Measurements from ENCODE around the gene CCDC86. TPM values are rescaled to one million over a fixed set of nuclear protein-coding genes. Genes with fewer than 3 reads are reported as not detected.

Gene CCDC86
- polyA plus RNA-seq, 1 of the 3 experiments (the other 2 are of a cell fraction): 34.7 TPM

DNA sequence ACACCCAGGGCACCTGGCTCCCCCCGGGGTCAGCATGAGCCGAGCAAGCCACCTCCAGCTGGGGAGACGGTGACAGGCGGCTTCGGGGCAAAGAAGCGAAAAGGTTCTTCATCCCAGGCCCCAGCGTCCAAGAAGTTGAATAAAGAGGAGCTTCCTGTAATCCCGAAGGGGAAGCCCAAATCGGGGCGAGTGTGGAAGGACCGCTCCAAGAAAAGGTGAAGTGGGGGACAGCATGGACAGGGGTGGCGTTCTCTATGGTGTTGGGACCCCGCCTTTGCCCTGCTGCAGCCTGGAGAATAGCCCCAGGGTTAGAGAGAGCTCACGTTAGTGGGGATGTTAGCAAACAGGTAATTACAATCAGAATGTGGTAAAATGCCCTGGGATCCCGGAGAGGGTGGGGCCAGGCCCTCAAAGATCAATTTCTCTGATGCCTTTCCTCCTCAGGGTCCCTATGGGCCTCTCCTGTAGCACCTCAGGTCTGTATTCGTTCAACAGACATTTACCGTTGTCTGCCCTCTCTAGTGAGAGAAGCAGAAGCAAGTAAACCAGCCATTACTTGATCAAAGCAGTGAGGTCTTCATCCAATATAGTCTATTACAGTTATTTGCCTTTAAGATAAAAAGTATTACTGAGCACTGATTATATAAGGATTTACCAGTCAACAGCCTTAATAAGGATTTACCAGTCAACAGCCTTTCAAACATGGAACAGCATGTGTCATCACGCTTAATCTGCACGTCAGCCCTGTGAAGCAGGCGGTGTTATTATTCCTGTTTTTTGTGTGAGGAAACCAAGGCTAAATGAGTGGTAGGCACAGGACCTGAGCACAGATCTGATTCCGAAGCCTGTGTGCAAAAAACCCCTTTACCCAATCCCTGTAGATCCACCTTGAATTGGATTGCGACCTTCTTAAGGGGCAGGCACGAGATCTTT is 1.0 kb downstream of the CCDC86 start:
- H3K9me3 ChIP-seq: no peaks in the 10 kb centered on the region
- H4K20me1 ChIP-seq (ENCODE audit: insufficient read depth): no peaks in the 10 kb centered on the region; the same call in 1 of the 2 replicates
- H2AFZ ChIP-seq (ENCODE audit: low read depth): peak overlapping the region; percentile 94
- WGBS (ENCODE audit: low lambda C conversion rate): 6% methylated on average over 20 of the region's 23 CpGs
- no peaks in the 10 kb centered on the region for H3K27me3 ChIP-seq (ENCODE audit: insufficient read depth)
- peak overlapping the region; percentile 84 for H3K9ac ChIP-seq
- H3K27ac ChIP-seq (ENCODE audit: low read depth in 2 of 2, low read length in 1 of 2): no peak overlapping the region; a peak in 1 of 4 replicates
- no peaks in the 10 kb centered on the region for H3K9me2 ChIP-seq
- peaks cover 44% of the 10 kb centered on the region for H3K79me2 ChIP-seq (ENCODE audit: insufficient read depth)
- no peaks in the 10 kb centered on the region for H3F3A ChIP-seq (replicated peaks; ENCODE audit: insufficient read depth)
- ChIA-PET POLR2A (interaction anchor here (0.8 kb wide), 1 partner anchor 10 kb away, joined by 3 read pairs; no protein-coding TSS in a partner anchor), CTCF (interaction anchor here (1.1 to 23.7 kb wide), 4 partner anchors 12 to 53 kb away, joined by 4 to 550 read pairs (median 14); partner anchors contain the start of gene PRPF19)
- peak overlapping the region; percentile 89 for H3K4me2 ChIP-seq
- H3K36me3 ChIP-seq (replicated peaks in 1 of 2; ENCODE audit: control insufficient read depth in 1 of 2, insufficient read depth in 2 of 2, low read length in 1 of 2): peaks cover 0 to 4% of the 10 kb centered on the region in 2 experiments
- peak overlapping the region; percentile 85 to 98 for H3K4me3 ChIP-seq (ENCODE audit: low read depth in 2 of 2, low read length in 1 of 2)
- DNase-seq: no peak
- H3K4me1 ChIP-seq (ENCODE audit: control insufficient read depth in 1 of 2, insufficient read depth in 2 of 2, low read depth in 1 of 2, low read length in 1 of 2): peaks cover 0 to 34% of the 10 kb centered on the region in 2 experiments; a peak in 3 of 4 replicates
- TF ChIP-seq, protein P1, sequence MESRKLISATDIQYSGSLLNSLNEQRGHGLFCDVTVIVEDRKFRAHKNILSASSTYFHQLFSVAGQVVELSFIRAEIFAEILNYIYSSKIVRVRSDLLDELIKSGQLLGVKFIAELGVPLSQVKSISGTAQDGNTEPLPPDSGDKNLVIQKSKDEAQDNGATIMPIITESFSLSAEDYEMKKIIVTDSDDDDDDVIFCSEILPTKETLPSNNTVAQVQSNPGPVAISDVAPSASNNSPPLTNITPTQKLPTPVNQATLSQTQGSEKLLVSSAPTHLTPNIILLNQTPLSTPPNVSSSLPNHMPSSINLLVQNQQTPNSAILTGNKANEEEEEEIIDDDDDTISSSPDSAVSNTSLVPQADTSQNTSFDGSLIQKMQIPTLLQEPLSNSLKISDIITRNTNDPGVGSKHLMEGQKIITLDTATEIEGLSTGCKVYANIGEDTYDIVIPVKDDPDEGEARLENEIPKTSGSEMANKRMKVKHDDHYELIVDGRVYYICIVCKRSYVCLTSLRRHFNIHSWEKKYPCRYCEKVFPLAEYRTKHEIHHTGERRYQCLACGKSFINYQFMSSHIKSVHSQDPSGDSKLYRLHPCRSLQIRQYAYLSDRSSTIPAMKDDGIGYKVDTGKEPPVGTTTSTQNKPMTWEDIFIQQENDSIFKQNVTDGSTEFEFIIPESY (IDR thresholded peaks at IDR 0.05; ENCODE audit: borderline replicate concordance, low read depth): no peak
- no peak for TF ChIP-seq SMC3 (IDR thresholded peaks at IDR 0.05; ENCODE audit: low read depth, low read length)
- TF ChIP-seq, protein P2, sequence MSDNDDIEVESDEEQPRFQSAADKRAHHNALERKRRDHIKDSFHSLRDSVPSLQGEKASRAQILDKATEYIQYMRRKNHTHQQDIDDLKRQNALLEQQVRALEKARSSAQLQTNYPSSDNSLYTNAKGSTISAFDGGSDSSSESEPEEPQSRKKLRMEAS (IDR thresholded peaks at IDR 0.05; ENCODE audit: low read depth): no peak
- TF ChIP-seq TAF1 (IDR thresholded peaks at IDR 0.05; ENCODE audit: borderline replicate concordance, low read depth, low read length): no peak
- no peak for TF ChIP-seq ELF1 (IDR thresholded peaks at IDR 0.05)
- TF ChIP-seq CHD2 (IDR thresholded peaks at IDR 0.05; ENCODE audit: low read length, partially characterized antibody): no peak
- no peak for TF ChIP-seq TCF12 (IDR thresholded peaks at IDR 0.05)
- TF ChIP-seq, protein P3, sequence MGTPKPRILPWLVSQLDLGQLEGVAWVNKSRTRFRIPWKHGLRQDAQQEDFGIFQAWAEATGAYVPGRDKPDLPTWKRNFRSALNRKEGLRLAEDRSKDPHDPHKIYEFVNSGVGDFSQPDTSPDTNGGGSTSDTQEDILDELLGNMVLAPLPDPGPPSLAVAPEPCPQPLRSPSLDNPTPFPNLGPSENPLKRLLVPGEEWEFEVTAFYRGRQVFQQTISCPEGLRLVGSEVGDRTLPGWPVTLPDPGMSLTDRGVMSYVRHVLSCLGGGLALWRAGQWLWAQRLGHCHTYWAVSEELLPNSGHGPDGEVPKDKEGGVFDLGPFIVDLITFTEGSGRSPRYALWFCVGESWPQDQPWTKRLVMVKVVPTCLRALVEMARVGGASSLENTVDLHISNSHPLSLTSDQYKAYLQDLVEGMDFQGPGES (IDR thresholded peaks at IDR 0.05; ENCODE audit: low read depth, low read length): no peak
- TF ChIP-seq, protein P4, sequence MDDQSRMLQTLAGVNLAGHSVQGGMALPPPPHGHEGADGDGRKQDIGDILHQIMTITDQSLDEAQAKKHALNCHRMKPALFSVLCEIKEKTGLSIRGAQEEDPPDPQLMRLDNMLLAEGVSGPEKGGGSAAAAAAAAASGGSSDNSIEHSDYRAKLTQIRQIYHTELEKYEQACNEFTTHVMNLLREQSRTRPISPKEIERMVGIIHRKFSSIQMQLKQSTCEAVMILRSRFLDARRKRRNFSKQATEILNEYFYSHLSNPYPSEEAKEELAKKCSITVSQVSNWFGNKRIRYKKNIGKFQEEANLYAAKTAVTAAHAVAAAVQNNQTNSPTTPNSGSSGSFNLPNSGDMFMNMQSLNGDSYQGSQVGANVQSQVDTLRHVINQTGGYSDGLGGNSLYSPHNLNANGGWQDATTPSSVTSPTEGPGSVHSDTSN (IDR thresholded peaks at IDR 0.05): no peak
- TF ChIP-seq YY1 (IDR thresholded peaks at IDR 0.05; ENCODE audit: low read depth): no peak
- TF ChIP-seq JUND (IDR thresholded peaks at IDR 0.05): no peak
- TF ChIP-seq FOXM1 (IDR thresholded peaks at IDR 0.05; ENCODE audit: low read depth): no peak
- no peak for TF ChIP-seq GATA2 (CRISPR knock-in tag; IDR thresholded peaks at IDR 0.05)
- no peak for TF ChIP-seq RXRA (IDR thresholded peaks at IDR 0.05; ENCODE audit: borderline replicate concordance, low read depth)
- TF ChIP-seq POLR2AphosphoS5 (IDR thresholded peaks at IDR 0.05; ENCODE audit: low read depth, low read length): no peak
- no peak for TF ChIP-seq GABPA (IDR thresholded peaks at IDR 0.05; ENCODE audit: low read depth)
- TF ChIP-seq NRF1 (IDR thresholded peaks at IDR 0.05; ENCODE audit: low read depth, low read length): no peak
- TF ChIP-seq EP300 (IDR thresholded peaks at IDR 0.05; ENCODE audit: borderline replicate concordance in 1 of 2, low read depth in 1 of 2, low read length in 1 of 2): no peak
- no peak for TF ChIP-seq SIN3A (IDR thresholded peaks at IDR 0.05; ENCODE audit: borderline replicate concordance, low read depth, low read length)
- TF ChIP-seq NFIC (IDR thresholded peaks at IDR 0.05; ENCODE audit: borderline replicate concordance): no peak

All from SK-N-SH (cell line).